GM20000 (cell line): ENCODE data around the gene NOVA1.

Experiments
- DNase-seq: peaks from one replicate; pipeline ENCODE4 v3.0.0; 2012; ENCODE audit warnings: low spot score
- CTCF ChIP-seq: IDR thresholded peaks from 2 replicates; pipeline ENCODE4 v1.5.1; 2012; ENCODE audit warnings: mild to moderate bottlenecking, control low read depth; ENCODE audit errors: extremely low read depth, missing control alignments

NOVA1 gene

GRCh38 chr14:26401179-26401968 lies 196.5 kb downstream of the NOVA1 start:
- TF ChIP-seq CTCF: no peak
- DNase-seq: no peak

DNA sequence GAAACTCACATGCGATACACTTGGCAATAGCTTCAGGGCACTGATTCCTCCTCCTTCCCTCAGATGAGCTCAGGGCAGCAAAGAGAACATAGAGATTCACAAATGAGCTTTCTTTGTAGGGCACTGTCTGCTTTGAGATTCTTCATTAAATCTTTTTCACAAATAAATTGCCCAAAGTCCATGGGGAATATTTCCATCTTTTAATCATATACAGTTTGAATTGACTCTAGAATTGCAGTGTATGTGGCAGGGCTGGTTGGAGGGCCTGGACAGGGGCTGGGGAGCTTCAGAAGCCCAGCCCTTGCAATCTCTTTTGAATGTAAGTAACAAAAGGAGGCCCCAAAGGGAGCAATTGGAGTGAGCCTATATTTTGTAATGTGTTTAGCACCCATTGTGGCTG lies 197.5 kb downstream of the NOVA1 start:
- no peak for TF ChIP-seq CTCF
- DNase-seq: no peak

GRCh38 chr14:26398616-26399015 lies 199.2 kb downstream of the NOVA1 start:
- no peak for TF ChIP-seq CTCF
- DNase-seq: no peak
